Caco-2 (cell line): Measurements from ENCODE around the gene TNFAIP1. TPM values are rescaled to one million over a fixed set of nuclear protein-coding genes. Genes with fewer than 3 reads are reported as not detected.

ENCODE experiments used
- BruUV-seq: library from RNA; stranded (reverse); fragments of 400-500 nt; replicated peaks from 2 replicates; lab custom pipeline; 2021; lab: Mats Ljungman, UMichigan
- CTCF ChIA-PET: fragments of 300-600 bp; sonication (Branson Sonifier 250); formaldehyde crosslinking; loops from one replicate; lab custom pipeline; 2022; ENCODE audit warnings: antibody characterized with exemption; lab: Charles Lee
- POLR2A ChIA-PET: fragments of 300-600 bp; sonication (Branson Sonifier 250); formaldehyde crosslinking; loops from one replicate; lab custom pipeline; 2022; ENCODE audit warnings: antibody characterized with exemption; lab: Charles Lee
- DNase-seq, 2 experiments: peaks; one replicate each; pipeline versions ENCODE4 v3.0.0 to v3.0.0-alpha.2; 2020 to 2022
- H3K27me3 ChIP-seq: replicated peaks from 2 replicates; pipeline ENCODE4 v1.6.0; 2011; ENCODE audit warnings: low read length; ENCODE audit not compliant: control insufficient read depth, insufficient read depth
- H3K36me3 ChIP-seq: 2 replicates; pipeline ENCODE4 v1.5.1; 2011; ENCODE audit warnings: low read length; ENCODE audit not compliant: control insufficient read depth, insufficient read depth
- H3K4me1 ChIP-seq: fragments of 250-450 bp; sonication (Bioruptor Pico); 2 replicates; pipeline ENCODE4 v1.5.1; 2020; ENCODE audit warnings: mild to moderate bottlenecking
- H3K4me3 ChIP-seq: 2 replicates; pipeline ENCODE4 v1.5.1; 2011; ENCODE audit warnings: low read depth, mild to moderate bottlenecking, control low read depth, low read length
- H3K9me3 ChIP-seq: fragments of 250-450 bp; sonication (Bioruptor Pico); 2 replicates; pipeline ENCODE4 v1.5.1; 2020; ENCODE audit warnings: mild to moderate bottlenecking, moderate library complexity
- H3K27ac Mint-ChIP-seq: one replicate; pipeline ENCODE4 v1.8.0; 2022; ENCODE audit warnings: mixed read lengths; ENCODE audit not compliant: unreplicated experiment
- H3K27me3 Mint-ChIP-seq: one replicate; pipeline ENCODE4 v1.8.0; 2022; ENCODE audit warnings: mixed read lengths; ENCODE audit not compliant: insufficient read depth, unreplicated experiment
- H3K36me3 Mint-ChIP-seq: one replicate; pipeline ENCODE4 v1.8.0; 2022; ENCODE audit warnings: mild to moderate bottlenecking, mixed read lengths; ENCODE audit not compliant: insufficient read depth, unreplicated experiment
- H3K4me1 Mint-ChIP-seq: one replicate; pipeline ENCODE4 v1.8.0; 2022; ENCODE audit warnings: low read depth, mixed read lengths; ENCODE audit not compliant: unreplicated experiment
- H3K4me3 Mint-ChIP-seq: one replicate; pipeline ENCODE4 v1.8.0; 2022; ENCODE audit warnings: mild to moderate bottlenecking, moderate library complexity, mixed read lengths; ENCODE audit not compliant: unreplicated experiment
- H3K9me3 Mint-ChIP-seq: one replicate; pipeline ENCODE4 v1.8.0; 2022; ENCODE audit warnings: mixed read lengths; ENCODE audit not compliant: unreplicated experiment
- CTCF ChIP-seq, 2 experiments: fragments of 200-600 bp in 1 of 2; IDR thresholded peaks; 1 replicate in 1 of 2; 2 replicates in 1 of 2; pipeline versions ENCODE4 v1.5.1 to v1.8.0; 2011 to 2022; ENCODE audit warnings: antibody characterized with exemption in 1 of 2, control low read depth in 1 of 2, inconsistent platforms in 1 of 2, low read depth in 1 of 2, low read length in 1 of 2, mild to moderate bottlenecking in 1 of 2, moderate library complexity in 1 of 2; ENCODE audit not compliant: insufficient read depth in 1 of 2, severe bottlenecking in 1 of 2, unreplicated experiment in 1 of 2
- intact Hi-C: fragments of 100-400 bp; cut with micrococcal nuclease; formaldehyde crosslinking; loops from one replicate; pipeline ENCODE4 v1.10.0; 2022; ENCODE audit not compliant: unreplicated experiment
- total RNA-seq: library from RNA; stranded (reverse); gene quantifications from 2 replicates; pipeline ENCODE4 v1.2.3, GENCODE V29; 2022

TNFAIP1 gene
- total RNA-seq, 1 experiment from 2014 or later = 105 TPM

GRCh38 chr17:28295677-28296578, 39.6 kb upstream of the TNFAIP1 start:
- Histone ChIP-seq H3K27me3 (no peaks in the 10 kb centered on the region), H3K9me3 (no peaks in the 10 kb centered on the region), H3K36me3 (no peaks in the 10 kb centered on the region), H3K4me3 (no peak overlapping the region), H3K4me1 (peaks cover 15% of the 10 kb centered on the region)
- intact Hi-C loops = no loop called here
- no peak for DNase-seq
- H3K4me1 Mint-ChIP-seq = peaks cover 15% of the 10 kb centered on the region
- POLR2A ChIA-PET = no interaction called here
- no peak overlapping the region for H3K27ac Mint-ChIP-seq
- CTCF ChIA-PET = no interaction called here
- H3K36me3 Mint-ChIP-seq = no peaks in the 10 kb centered on the region
- peaks cover 8% of the 10 kb centered on the region for H3K27me3 Mint-ChIP-seq
- no peak for TF ChIP-seq CTCF (IDR thresholded peaks at IDR 0.05; ENCODE audit: insufficient read depth in 1 of 2, low read depth in 1 of 2, low read length in 1 of 2, severe bottlenecking in 1 of 2, unreplicated experiment in 1 of 2)
- no peak overlapping the region for H3K4me3 Mint-ChIP-seq
- no TSS peak for BruUV-seq
- no peaks in the 10 kb centered on the region for H3K9me3 Mint-ChIP-seq

GRCh38 chr17:28298449-28298848, 37.1 kb upstream of the TNFAIP1 start:
- no peaks in the 10 kb centered on the region for H3K4me1 ChIP-seq
- intact Hi-C loops = no loop called here
- no peak for DNase-seq
- no peaks in the 10 kb centered on the region for H3K27me3 ChIP-seq
- TF ChIP-seq CTCF (IDR thresholded peaks at IDR 0.05; ENCODE audit: insufficient read depth in 1 of 2, low read depth in 1 of 2, low read length in 1 of 2, severe bottlenecking in 1 of 2, unreplicated experiment in 1 of 2) = no peak
- H3K27me3 Mint-ChIP-seq = peaks cover 6% of the 10 kb centered on the region
- no peaks in the 10 kb centered on the region for H3K9me3 ChIP-seq
- H3K4me1 Mint-ChIP-seq = no peaks in the 10 kb centered on the region
- H3K36me3 Mint-ChIP-seq = no peaks in the 10 kb centered on the region
- ChIA-PET CTCF (no interaction called here), POLR2A (interaction anchor here (0.7 kb wide), 1 partner anchor 410 kb away, joined by 5 read pairs; no protein-coding TSS in a partner anchor)
- no peak overlapping the region for H3K27ac Mint-ChIP-seq
- BruUV-seq = no TSS peak
- H3K4me3 Mint-ChIP-seq = no peak overlapping the region
- H3K4me3 ChIP-seq = no peak overlapping the region
- no peaks in the 10 kb centered on the region for H3K9me3 Mint-ChIP-seq
- no peaks in the 10 kb centered on the region for H3K36me3 ChIP-seq

- BruUV-seq = no TSS peak
- Mint-ChIP-seq H3K36me3 (no peaks in the 10 kb centered on the region), H3K4me1 (peaks cover 7% of the 10 kb centered on the region), H3K27ac (no peak overlapping the region), H3K27me3 (no peaks in the 10 kb centered on the region), H3K9me3 (no peaks in the 10 kb centered on the region), H3K4me3 (no peak overlapping the region)
- H3K4me3 ChIP-seq = no peak overlapping the region
- ChIA-PET CTCF (no interaction called here), POLR2A (no interaction called here)
- no peaks in the 10 kb centered on the region for H3K4me1 ChIP-seq
- intact Hi-C loops = no loop called here
- no peaks in the 10 kb centered on the region for H3K27me3 ChIP-seq
- TF ChIP-seq CTCF (IDR thresholded peaks at IDR 0.05; ENCODE audit: insufficient read depth in 1 of 2, low read depth in 1 of 2, low read length in 1 of 2, severe bottlenecking in 1 of 2, unreplicated experiment in 1 of 2) = no peak
- H3K36me3 ChIP-seq = no peaks in the 10 kb centered on the region
- no peaks in the 10 kb centered on the region for H3K9me3 ChIP-seq
- no peak for DNase-seq
Observed at GRCh38 chr17:28306954-28307401, 28.6 kb upstream of the TNFAIP1 start.
